SK-N-SH (cell line): Measurements from ENCODE around the gene TNFAIP1. TPM values are rescaled to one million over a fixed set of nuclear protein-coding genes. Genes with fewer than 3 reads are reported as not detected.

Source experiments
- ELF1 ChIP-seq: IDR thresholded peaks from 2 replicates; pipeline ENCODE4 v1.4.0; 2012
- EP300 ChIP-seq, 2 experiments: IDR thresholded peaks; 2 replicates each; pipeline versions ENCODE4 v1.4.0 to v1.6.1; 2012; ENCODE audit warnings: borderline replicate concordance in 1 of 2, low read depth in 1 of 2, low read length in 1 of 2
- FOSL2 ChIP-seq: IDR thresholded peaks from 2 replicates; pipeline ENCODE4 v1.4.0; 2012; ENCODE audit warnings: low read depth, mild to moderate bottlenecking, moderate library complexity, borderline replicate concordance
- FOXJ3 ChIP-seq: sonication (generic); formaldehyde crosslinking; IDR thresholded peaks from 2 replicates; pipeline ENCODE4 v1.5.1; 2020; ENCODE audit warnings: mild to moderate bottlenecking, missing genetic modification reagents
- FOXM1 ChIP-seq: IDR thresholded peaks from 2 replicates; pipeline ENCODE4 v1.4.0; 2012; ENCODE audit warnings: low read depth, mild to moderate bottlenecking
- JUND ChIP-seq: IDR thresholded peaks from 2 replicates; pipeline ENCODE4 v1.4.0; 2012
- NRF1 ChIP-seq: IDR thresholded peaks from 2 replicates; pipeline ENCODE4 v1.6.1; 2012; ENCODE audit warnings: low read depth, mild to moderate bottlenecking, low read length
- POLR2AphosphoS5 ChIP-seq: IDR thresholded peaks from 2 replicates; pipeline ENCODE4 v1.6.1; 2012; ENCODE audit warnings: low read depth, low read length
- RCOR1 ChIP-seq: fragments of 150-350 bp; IDR thresholded peaks from 2 replicates; pipeline ENCODE4 v1.6.1; 2017; ENCODE audit warnings: antibody characterized with exemption, low read length
- RFX5 ChIP-seq: IDR thresholded peaks from 2 replicates; pipeline ENCODE4 v1.6.1; 2012; ENCODE audit warnings: mild to moderate bottlenecking, improper control_type of control experiment, low read length
- RXRA ChIP-seq: IDR thresholded peaks from 2 replicates; pipeline ENCODE4 v1.4.0; 2012; ENCODE audit warnings: low read depth, mild to moderate bottlenecking, borderline replicate concordance
- TCF12 ChIP-seq: IDR thresholded peaks from 2 replicates; pipeline ENCODE4 v1.4.0; 2012
- TEAD4 ChIP-seq: IDR thresholded peaks from 2 replicates; pipeline ENCODE4 v1.4.0; 2012; ENCODE audit warnings: mild to moderate bottlenecking, borderline replicate concordance; ENCODE audit not compliant: insufficient read depth
- polyA plus RNA-seq, 3 experiments: library from polyadenylated mRNA; depleted of rRNA; stranded (reverse); fragments of >200 nt; gene quantifications; 2 replicates each; pipeline ENCODE4 v1.2.3, GENCODE V29; 2012
- TF ChIP-seq, protein P1 (sequence below): fragments of 150-350 bp; IDR thresholded peaks from 2 replicates; pipeline ENCODE4 v1.6.1; 2017; ENCODE audit warnings: antibody characterized with exemption, low read length, low read depth, borderline replicate concordance
- TF ChIP-seq, protein P2 (sequence below): IDR thresholded peaks from 2 replicates; pipeline ENCODE4; 2012
- TF ChIP-seq, protein P3 (sequence below): IDR thresholded peaks from 2 replicates; pipeline ENCODE4 v1.4.0; 2012; ENCODE audit warnings: low read depth
- TF ChIP-seq, protein P4 (sequence below): fragments of 200-600 bp; sonication (generic); IDR thresholded peaks from 2 replicates; pipeline ENCODE4 v1.6.1; 2017; ENCODE audit warnings: antibody characterized with exemption, mild to moderate bottlenecking, moderate library complexity
- TF ChIP-seq, protein P5 (sequence below): IDR thresholded peaks from 2 replicates; pipeline ENCODE4 v1.4.0; 2012; ENCODE audit warnings: low read depth, borderline replicate concordance

The TNFAIP1 gene
- polyA plus RNA-seq, 1 of the 3 experiments (the other 2 are of a cell fraction) = 52.0 TPM

DNA sequence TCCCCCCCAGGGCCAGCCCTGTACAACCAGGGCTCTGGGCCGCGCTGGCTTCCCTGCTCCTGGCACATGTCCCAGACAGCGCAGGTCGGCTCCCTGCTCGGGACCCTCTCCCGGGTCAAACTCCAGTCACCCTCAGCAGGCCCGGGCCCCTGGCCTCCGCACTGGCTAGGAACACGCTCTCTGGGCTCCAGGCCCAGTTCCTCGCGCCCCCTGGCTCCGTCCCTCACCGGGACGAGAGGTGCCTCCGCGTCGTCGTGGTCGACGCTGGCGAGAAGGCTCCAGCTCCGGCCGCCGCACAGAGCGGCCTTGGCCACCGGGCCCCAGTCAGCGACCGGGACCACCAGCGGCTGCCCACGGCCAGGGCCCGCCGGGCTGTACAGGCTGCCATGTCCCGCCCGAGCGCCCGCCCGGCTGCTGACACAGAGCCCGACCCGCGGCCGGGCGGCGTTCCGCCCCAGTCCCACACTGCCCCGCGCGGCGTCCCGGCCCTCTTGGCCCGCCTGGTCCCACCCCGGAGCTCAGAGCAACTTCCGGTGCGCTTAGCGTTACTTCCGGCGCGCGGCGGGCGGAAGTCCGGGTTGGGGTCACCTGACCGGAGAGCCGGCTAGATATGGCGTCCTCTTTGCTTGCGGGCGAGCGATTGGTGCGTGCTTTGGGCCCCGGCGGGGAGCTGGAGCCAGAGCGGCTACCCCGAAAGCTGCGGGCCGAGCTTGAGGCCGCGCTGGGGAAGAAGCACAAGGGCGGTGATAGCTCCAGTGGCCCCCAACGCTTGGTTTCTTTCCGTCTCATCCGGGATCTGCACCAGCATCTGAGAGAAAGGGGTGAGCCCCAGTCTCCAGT is 21.7 kb downstream of the TNFAIP1 start, which contains the start of gene POLDIP2 (continued):
- TF ChIP-seq, protein P1, sequence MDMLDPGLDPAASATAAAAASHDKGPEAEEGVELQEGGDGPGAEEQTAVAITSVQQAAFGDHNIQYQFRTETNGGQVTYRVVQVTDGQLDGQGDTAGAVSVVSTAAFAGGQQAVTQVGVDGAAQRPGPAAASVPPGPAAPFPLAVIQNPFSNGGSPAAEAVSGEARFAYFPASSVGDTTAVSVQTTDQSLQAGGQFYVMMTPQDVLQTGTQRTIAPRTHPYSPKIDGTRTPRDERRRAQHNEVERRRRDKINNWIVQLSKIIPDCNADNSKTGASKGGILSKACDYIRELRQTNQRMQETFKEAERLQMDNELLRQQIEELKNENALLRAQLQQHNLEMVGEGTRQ = peak; percentile 75; the same call in 1 of the 2 replicates
- peak in 1 of 2 experiments; percentile 24; a peak in 1 of 4 replicates for TF ChIP-seq EP300 (IDR thresholded peaks at IDR 0.05; ENCODE audit: borderline replicate concordance in 1 of 2, low read depth in 1 of 2, low read length in 1 of 2)
- no peak for TF ChIP-seq TEAD4
- TF ChIP-seq, protein P2, sequence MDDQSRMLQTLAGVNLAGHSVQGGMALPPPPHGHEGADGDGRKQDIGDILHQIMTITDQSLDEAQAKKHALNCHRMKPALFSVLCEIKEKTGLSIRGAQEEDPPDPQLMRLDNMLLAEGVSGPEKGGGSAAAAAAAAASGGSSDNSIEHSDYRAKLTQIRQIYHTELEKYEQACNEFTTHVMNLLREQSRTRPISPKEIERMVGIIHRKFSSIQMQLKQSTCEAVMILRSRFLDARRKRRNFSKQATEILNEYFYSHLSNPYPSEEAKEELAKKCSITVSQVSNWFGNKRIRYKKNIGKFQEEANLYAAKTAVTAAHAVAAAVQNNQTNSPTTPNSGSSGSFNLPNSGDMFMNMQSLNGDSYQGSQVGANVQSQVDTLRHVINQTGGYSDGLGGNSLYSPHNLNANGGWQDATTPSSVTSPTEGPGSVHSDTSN = peak; percentile 36; the same call in 1 of the 2 replicates
- no peak for TF ChIP-seq FOXJ3
- TF ChIP-seq RFX5 = no peak
- TF ChIP-seq FOSL2 = no peak
- TF ChIP-seq POLR2AphosphoS5 = peak; percentile 82
- peak; percentile 41; the same call in 1 of the 2 replicates for TF ChIP-seq RCOR1
- TF ChIP-seq TCF12 = no peak; the same call in 1 of the 2 replicates
- TF ChIP-seq, protein P3, sequence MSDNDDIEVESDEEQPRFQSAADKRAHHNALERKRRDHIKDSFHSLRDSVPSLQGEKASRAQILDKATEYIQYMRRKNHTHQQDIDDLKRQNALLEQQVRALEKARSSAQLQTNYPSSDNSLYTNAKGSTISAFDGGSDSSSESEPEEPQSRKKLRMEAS = peak; percentile 77
- peak; percentile 97 for TF ChIP-seq ELF1
- TF ChIP-seq, protein P4, sequence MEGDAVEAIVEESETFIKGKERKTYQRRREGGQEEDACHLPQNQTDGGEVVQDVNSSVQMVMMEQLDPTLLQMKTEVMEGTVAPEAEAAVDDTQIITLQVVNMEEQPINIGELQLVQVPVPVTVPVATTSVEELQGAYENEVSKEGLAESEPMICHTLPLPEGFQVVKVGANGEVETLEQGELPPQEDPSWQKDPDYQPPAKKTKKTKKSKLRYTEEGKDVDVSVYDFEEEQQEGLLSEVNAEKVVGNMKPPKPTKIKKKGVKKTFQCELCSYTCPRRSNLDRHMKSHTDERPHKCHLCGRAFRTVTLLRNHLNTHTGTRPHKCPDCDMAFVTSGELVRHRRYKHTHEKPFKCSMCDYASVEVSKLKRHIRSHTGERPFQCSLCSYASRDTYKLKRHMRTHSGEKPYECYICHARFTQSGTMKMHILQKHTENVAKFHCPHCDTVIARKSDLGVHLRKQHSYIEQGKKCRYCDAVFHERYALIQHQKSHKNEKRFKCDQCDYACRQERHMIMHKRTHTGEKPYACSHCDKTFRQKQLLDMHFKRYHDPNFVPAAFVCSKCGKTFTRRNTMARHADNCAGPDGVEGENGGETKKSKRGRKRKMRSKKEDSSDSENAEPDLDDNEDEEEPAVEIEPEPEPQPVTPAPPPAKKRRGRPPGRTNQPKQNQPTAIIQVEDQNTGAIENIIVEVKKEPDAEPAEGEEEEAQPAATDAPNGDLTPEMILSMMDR = peak; percentile 15; the same call in 1 of the 2 replicates
- TF ChIP-seq, protein P5, sequence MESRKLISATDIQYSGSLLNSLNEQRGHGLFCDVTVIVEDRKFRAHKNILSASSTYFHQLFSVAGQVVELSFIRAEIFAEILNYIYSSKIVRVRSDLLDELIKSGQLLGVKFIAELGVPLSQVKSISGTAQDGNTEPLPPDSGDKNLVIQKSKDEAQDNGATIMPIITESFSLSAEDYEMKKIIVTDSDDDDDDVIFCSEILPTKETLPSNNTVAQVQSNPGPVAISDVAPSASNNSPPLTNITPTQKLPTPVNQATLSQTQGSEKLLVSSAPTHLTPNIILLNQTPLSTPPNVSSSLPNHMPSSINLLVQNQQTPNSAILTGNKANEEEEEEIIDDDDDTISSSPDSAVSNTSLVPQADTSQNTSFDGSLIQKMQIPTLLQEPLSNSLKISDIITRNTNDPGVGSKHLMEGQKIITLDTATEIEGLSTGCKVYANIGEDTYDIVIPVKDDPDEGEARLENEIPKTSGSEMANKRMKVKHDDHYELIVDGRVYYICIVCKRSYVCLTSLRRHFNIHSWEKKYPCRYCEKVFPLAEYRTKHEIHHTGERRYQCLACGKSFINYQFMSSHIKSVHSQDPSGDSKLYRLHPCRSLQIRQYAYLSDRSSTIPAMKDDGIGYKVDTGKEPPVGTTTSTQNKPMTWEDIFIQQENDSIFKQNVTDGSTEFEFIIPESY = no peak
- no peak for TF ChIP-seq RXRA
- TF ChIP-seq FOXM1 = peak; percentile 57; the same call in 1 of the 2 replicates
- TF ChIP-seq JUND = no peak
- no peak for TF ChIP-seq NRF1
